Transverse colon (tissue), 4 donors: ENCODE results near the gene HDHD5. TPM values are rescaled to one million over a fixed set of nuclear protein-coding genes. Genes with fewer than 3 reads are reported as not detected.

Experiments
- DNase-seq: peaks from one replicate; pipeline ENCODE4 v3.0.0-alpha.2; 2019
- H3K27ac ChIP-seq, 4 donors: fragments of 200-600 bp; sonication (generic); 2 replicates each; pipeline ENCODE4 v1.5.1; 2016 to 2018; ENCODE audit warnings: inconsistent platforms in 4 of 4
- H3K27me3 ChIP-seq: fragments of 200-600 bp; sonication (generic); 2 replicates; pipeline ENCODE4 v1.5.1; 2017; ENCODE audit warnings: inconsistent platforms
- H3K36me3 ChIP-seq, 4 donors: fragments of 200-600 bp; sonication (generic); 2 replicates each; pipeline ENCODE4 v1.5.1; 2017 to 2019; ENCODE audit warnings: inconsistent platforms in 4 of 4
- H3K4me1 ChIP-seq, 4 donors: fragments of 200-600 bp; sonication (generic); 2 replicates each; pipeline ENCODE4 v1.5.1; 2017 to 2020; ENCODE audit warnings: inconsistent platforms in 4 of 4
- H3K4me3 ChIP-seq, 4 donors: fragments of 200-600 bp; sonication (generic); 1 replicate in 1 of 4; 2 replicates in 3 of 4; pipeline versions ENCODE4 v1.5.1 to v1.6.1; 2017 to 2019; ENCODE audit warnings: inconsistent platforms in 4 of 4
- H3K9me3 ChIP-seq, 2 donors: fragments of 200-600 bp; sonication (generic); 2 replicates each; pipeline ENCODE4 v1.5.1; 2017 to 2019; ENCODE audit warnings: inconsistent platforms in 2 of 2
- CTCF ChIP-seq, 5 experiments: fragments of 200-600 bp in 3 of 5; fragments of 450-650 bp in 2 of 5; sonication (generic) in 3 of 5; IDR thresholded peaks; 1 replicate in 2 of 5; 2 replicates in 3 of 5; pipeline ENCODE4 v1.5.1; 2016 to 2017; ENCODE audit warnings: antibody characterized with exemption in 5 of 5, inconsistent platforms in 3 of 5, mild to moderate bottlenecking in 2 of 5, moderate library complexity in 1 of 5
- EP300 ChIP-seq: sonication (generic); formaldehyde crosslinking; IDR thresholded peaks from one replicate; pipeline ENCODE4 v1.6.1; 2017; ENCODE audit warnings: antibody characterized with exemption, low read depth
- POLR2A ChIP-seq: fragments of 450-650 bp; IDR thresholded peaks from one replicate; pipeline ENCODE4 v1.6.1; 2016; ENCODE audit warnings: antibody characterized with exemption, mild to moderate bottlenecking, moderate library complexity
- POLR2AphosphoS5 ChIP-seq, 3 donors: sonication (generic); formaldehyde crosslinking; IDR thresholded peaks; one replicate each; pipeline ENCODE4 v1.6.1; 2016; ENCODE audit warnings: antibody characterized with exemption in 3 of 3
- WGBS, 2 donors: methylation state at CpG; one replicate each; pipeline ENCODE4 v1.1.5; 2018; ENCODE audit warnings: low coverage in 1 of 2; 5-methylcytosine and 5-hydroxymethylcytosine counted together
- in situ Hi-C, 4 donors: fragments of 200-750 bp; cut with MboI; loops; one replicate each; pipeline versions ENCODE4 v1.15.0 to v1.15.1; 2017; ENCODE audit warnings: low sequenced_read_pairs in 3 of 4, low pct_ligation_motif_present in 1 of 4, low pct_unique_long_range_greater_than_20kb in 1 of 4
- intact Hi-C: fragments of 100-400 bp; cut with DNase I; formaldehyde crosslinking; loops from one replicate; pipeline ENCODE4 v1.15.1; 2023; ENCODE audit warnings: low total_unique reads
- total RNA-seq, 4 donors: library from RNA; depleted of rRNA; stranded (reverse); fragments of >200 nt; gene quantifications; one replicate each; pipeline ENCODE4 v1.1.0, GENCODE V29; 2016

Gene HDHD5
- total RNA-seq, 4 donors from 2014 or later, result 24.7 to 51.9 (median 42.3) TPM

- DNase-seq, result no peak
- Histone ChIP-seq H3K4me3 (no peak overlapping the region), H3K27ac (no peak overlapping the region), H3K27me3 (no peaks in the 10 kb centered on the region), H3K4me1 (no peaks in the 10 kb centered on the region), H3K36me3 (peaks cover 0 to 11% (median 5%) of the 10 kb centered on the region in 4 donors), H3K9me3 (no peaks in the 10 kb centered on the region)
- in situ Hi-C loops (no loop called here), intact Hi-C loops (no loop called here)
- TF ChIP-seq POLR2AphosphoS5 (IDR thresholded peaks at IDR 0.05), result no peak
- TF ChIP-seq CTCF (IDR thresholded peaks at IDR 0.05), result no peak
- WGBS, 2 donors, result 92% methylated on average over 17 of the region's 17 CpGs; no CpG with 5 or more reads in 1 of the 2 donors
Measured at GRCh38 chr22:17137861-17138425, 21.1 kb downstream of the HDHD5 start.

- intact Hi-C loops, result no loop called here
- H3K4me1 ChIP-seq, result no peaks in the 10 kb centered on the region
- H3K27ac ChIP-seq, result no peak overlapping the region
- no peak overlapping the region for H3K4me3 ChIP-seq
- no peak for DNase-seq
- TF ChIP-seq CTCF (IDR thresholded peaks at IDR 0.05) (no peak), POLR2AphosphoS5 (IDR thresholded peaks at IDR 0.05) (no peak), POLR2A (no peak)
- H3K36me3 ChIP-seq, result peaks cover 0 to 5% (median 1%) of the 10 kb centered on the region in 4 donors
- H3K27me3 ChIP-seq, result no peaks in the 10 kb centered on the region
- no peaks in the 10 kb centered on the region for H3K9me3 ChIP-seq
- in situ Hi-C loops, result no loop called here
- WGBS, 2 donors, result 84 to 100% methylated on average over 1 to 4 of the region's 4 CpGs
Measured at GRCh38 chr22:17137170-17137569, 21.9 kb downstream of the HDHD5 start.

- no peaks in the 10 kb centered on the region for H3K27me3 ChIP-seq
- intact Hi-C loops, result no loop called here
- WGBS, 2 donors, result 74 to 94% methylated on average over 7 to 15 of the region's 15 CpGs
- no peaks in the 10 kb centered on the region for H3K4me1 ChIP-seq
- in situ Hi-C loops, result no loop called here
- H3K4me3 ChIP-seq, result no peak overlapping the region
- peaks cover 0 to 5% (median 0%) of the 10 kb centered on the region in 4 donors for H3K36me3 ChIP-seq
- H3K9me3 ChIP-seq, result no peaks in the 10 kb centered on the region
- no peak overlapping the region for H3K27ac ChIP-seq
- TF ChIP-seq POLR2AphosphoS5 (IDR thresholded peaks at IDR 0.05), result no peak
- no peak for TF ChIP-seq EP300
- no peak for TF ChIP-seq POLR2A
- no peak for TF ChIP-seq CTCF (IDR thresholded peaks at IDR 0.05)
- no peak for DNase-seq
Measured at GRCh38 chr22:17135153-17135760, 23.8 kb downstream of the HDHD5 start.

- WGBS, 2 donors, result 96% methylated on average over 7 of the region's 7 CpGs; no CpG with 5 or more reads in 1 of the 2 donors
- no peak for TF ChIP-seq EP300
- TF ChIP-seq POLR2A, result no peak
- no peak for TF ChIP-seq CTCF (IDR thresholded peaks at IDR 0.05)
- TF ChIP-seq POLR2AphosphoS5 (IDR thresholded peaks at IDR 0.05), result no peak
- no peak for DNase-seq
- Histone ChIP-seq H3K4me1 (no peaks in the 10 kb centered on the region), H3K4me3 (no peak overlapping the region), H3K27ac (no peak overlapping the region), H3K36me3 (peaks cover 0 to 5% (median 0%) of the 10 kb centered on the region in 4 donors), H3K9me3 (no peaks in the 10 kb centered on the region), H3K27me3 (no peaks in the 10 kb centered on the region)
- intact Hi-C loops (no loop called here), in situ Hi-C loops (no loop called here)
Measured at GRCh38 chr22:17133137-17133536, 25.9 kb downstream of the HDHD5 start.
